Natural killer cell treated with Interleukin-12 subunit alpha and Interleukin-12 subunit beta and Interleukin-15 and Interleukin-18, amount 100 ng/mL, for 72 hours (primary cell): Measurements from ENCODE around the gene DNMT3L. TPM values are rescaled to one million over a fixed set of nuclear protein-coding genes. Genes with fewer than 3 reads are reported as not detected.
"Not testable (repeated sequence)": the region's sequence is repeated elsewhere in the genome, so short reads cannot be mapped to it uniquely, and the experiment has no call there.

Source experiments
- ATAC-seq, 2 donors: fragments of 150-1000 bp; cut with Tn5 transposase in 1 of 2; sonication (Bioruptor Pico), chemical (Tn5 transposase) in 1 of 2; 2 replicates each; pipeline ENCODE4 v1.10.0; 2021
- DNase-seq: peaks from one replicate; pipeline ENCODE4 v3.0.0; 2022; ENCODE audit warnings: low spot score
- H3K27ac Mint-ChIP-seq, 2 donors: 1 replicate in 1 of 2; 2 replicates in 1 of 2; pipeline ENCODE4 v1.8.0; 2022; ENCODE audit warnings: mixed read lengths in 2 of 2, mild to moderate bottlenecking in 1 of 2, moderate library complexity in 1 of 2
- H3K27me3 Mint-ChIP-seq, 2 donors: 1 replicate in 1 of 2; 2 replicates in 1 of 2; pipeline ENCODE4 v1.8.0; 2022; ENCODE audit warnings: mixed read lengths in 2 of 2
- H3K36me3 Mint-ChIP-seq: one replicate; pipeline ENCODE4 v1.8.0; 2022; ENCODE audit warnings: mixed read lengths
- H3K4me1 Mint-ChIP-seq, 2 donors: 1 replicate in 1 of 2; 2 replicates in 1 of 2; pipeline ENCODE4 v1.8.0; 2022; ENCODE audit warnings: low read depth in 2 of 2, mixed read lengths in 2 of 2, mild to moderate bottlenecking in 1 of 2
- H3K4me3 Mint-ChIP-seq: one replicate; pipeline ENCODE4 v1.8.0; 2022; ENCODE audit warnings: mixed read lengths
- H3K9me3 Mint-ChIP-seq: 2 replicates; pipeline ENCODE4 v1.8.0; 2022; ENCODE audit warnings: mixed read lengths
- total RNA-seq, 2 donors: library from RNA; stranded (reverse); gene quantifications; one replicate each; pipeline ENCODE4 v1.2.3, GENCODE V29; 2022

Gene DNMT3L
- total RNA-seq, 2 donors from 2014 or later = not detected

- not testable (repeated sequence) for H3K4me1 Mint-ChIP-seq, H3K9me3 Mint-ChIP-seq, ATAC-seq, H3K27ac Mint-ChIP-seq, DNase-seq, H3K36me3 Mint-ChIP-seq, H3K27me3 Mint-ChIP-seq, H3K4me3 Mint-ChIP-seq
These were observed 34.1 kb downstream of the DNMT3L start for GRCh38 chr21:44227614-44228013.

- not testable (repeated sequence) for H3K4me1 Mint-ChIP-seq, DNase-seq, H3K36me3 Mint-ChIP-seq, H3K27me3 Mint-ChIP-seq, ATAC-seq, H3K9me3 Mint-ChIP-seq, H3K4me3 Mint-ChIP-seq, H3K27ac Mint-ChIP-seq
These were observed 36.1 kb downstream of the DNMT3L start for GRCh38 chr21:44225605-44226004.

DNA sequence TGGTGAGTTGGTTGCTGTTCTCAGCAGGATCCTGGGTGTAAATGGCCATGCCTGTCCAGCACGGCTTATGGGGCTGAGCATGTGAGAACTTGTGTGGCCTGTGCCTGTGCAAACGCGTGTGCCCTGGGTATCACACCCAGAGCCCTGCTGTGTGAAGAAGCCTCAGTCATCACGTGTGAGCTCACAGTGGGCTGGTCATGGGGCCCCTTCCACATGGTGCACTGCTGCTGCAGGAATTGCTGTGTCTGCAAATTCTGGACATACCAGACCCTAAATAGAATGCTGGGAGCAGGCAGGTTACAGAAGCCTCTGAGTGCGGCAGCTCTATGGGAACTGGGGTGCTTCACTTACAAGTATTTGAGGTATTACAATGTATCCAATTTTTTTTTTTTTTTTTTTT lies 38.4 kb downstream of the DNMT3L start:
- not testable (repeated sequence) for H3K36me3 Mint-ChIP-seq, H3K27me3 Mint-ChIP-seq, H3K9me3 Mint-ChIP-seq, H3K4me1 Mint-ChIP-seq, ATAC-seq, H3K4me3 Mint-ChIP-seq, DNase-seq, H3K27ac Mint-ChIP-seq

- not testable (repeated sequence) for H3K27ac Mint-ChIP-seq, H3K36me3 Mint-ChIP-seq
- ATAC-seq = peak; percentile 78 to 90
These were observed 41.0 kb downstream of the DNMT3L start for GRCh38 chr21:44220674-44221073.

DNA sequence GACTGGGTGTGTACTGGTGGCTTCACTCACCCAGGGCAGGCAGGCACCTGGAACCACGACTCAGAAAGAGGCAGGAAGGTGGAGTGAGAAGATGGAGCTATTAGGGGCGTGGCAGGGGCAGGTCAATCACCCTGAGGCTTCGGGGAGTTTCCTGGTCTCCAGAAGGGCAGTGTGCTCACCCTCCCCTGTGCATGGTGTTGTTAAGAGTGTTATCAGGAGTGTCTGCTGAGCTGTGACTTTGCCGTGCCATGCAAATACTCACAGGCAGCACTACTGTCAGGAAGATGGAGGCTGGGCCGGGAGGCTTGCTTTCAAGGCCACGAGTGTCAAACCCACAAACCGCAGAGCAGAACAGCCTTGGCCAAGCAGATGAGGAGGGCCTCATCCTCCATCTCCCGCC lies 43.2 kb downstream of the DNMT3L start:
- H3K4me1 Mint-ChIP-seq, H3K27ac Mint-ChIP-seq, H3K36me3 Mint-ChIP-seq, H3K27me3 Mint-ChIP-seq, DNase-seq, H3K4me3 Mint-ChIP-seq, H3K9me3 Mint-ChIP-seq: not testable (repeated sequence)
- peak; percentile 53 for ATAC-seq

More at GRCh38 chr21:44220674-44221073, 41.0 kb downstream of the DNMT3L start:
- not testable (repeated sequence) for H3K4me1 Mint-ChIP-seq, H3K9me3 Mint-ChIP-seq, H3K27me3 Mint-ChIP-seq, DNase-seq, H3K4me3 Mint-ChIP-seq

DNA sequence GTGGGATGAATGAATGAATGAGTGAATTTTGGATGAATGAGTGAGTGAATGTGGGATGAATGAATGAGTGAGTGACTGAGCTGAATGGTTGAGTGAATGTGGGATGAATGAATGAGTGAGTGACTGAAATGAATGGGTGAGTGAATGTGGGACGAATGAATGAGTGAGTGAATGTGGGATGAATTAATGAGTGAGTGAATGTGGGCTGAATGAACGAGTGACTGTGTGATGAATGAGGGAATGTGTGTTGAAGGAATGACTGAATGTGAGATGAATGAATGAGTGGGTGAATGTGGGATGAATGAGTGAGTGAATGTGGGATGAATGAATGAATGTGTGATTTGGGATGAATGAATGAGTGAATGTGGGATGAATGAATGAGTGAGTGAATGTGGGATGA lies 49.7 kb downstream of the DNMT3L start:
- H3K27me3 Mint-ChIP-seq, H3K27ac Mint-ChIP-seq, H3K4me1 Mint-ChIP-seq, H3K36me3 Mint-ChIP-seq, H3K4me3 Mint-ChIP-seq, DNase-seq, ATAC-seq, H3K9me3 Mint-ChIP-seq: not testable (repeated sequence)

GRCh38 chr21:44211574-44211973 lies 50.1 kb downstream of the DNMT3L start:
- not testable (repeated sequence) for H3K4me3 Mint-ChIP-seq, H3K9me3 Mint-ChIP-seq, DNase-seq, H3K36me3 Mint-ChIP-seq, H3K27ac Mint-ChIP-seq, H3K27me3 Mint-ChIP-seq, ATAC-seq, H3K4me1 Mint-ChIP-seq

- not testable (repeated sequence) for H3K4me3 Mint-ChIP-seq, H3K36me3 Mint-ChIP-seq, H3K9me3 Mint-ChIP-seq, H3K27ac Mint-ChIP-seq, ATAC-seq, DNase-seq, H3K4me1 Mint-ChIP-seq, H3K27me3 Mint-ChIP-seq
These were observed 53.6 kb downstream of the DNMT3L start for GRCh38 chr21:44207860-44208646.

DNA sequence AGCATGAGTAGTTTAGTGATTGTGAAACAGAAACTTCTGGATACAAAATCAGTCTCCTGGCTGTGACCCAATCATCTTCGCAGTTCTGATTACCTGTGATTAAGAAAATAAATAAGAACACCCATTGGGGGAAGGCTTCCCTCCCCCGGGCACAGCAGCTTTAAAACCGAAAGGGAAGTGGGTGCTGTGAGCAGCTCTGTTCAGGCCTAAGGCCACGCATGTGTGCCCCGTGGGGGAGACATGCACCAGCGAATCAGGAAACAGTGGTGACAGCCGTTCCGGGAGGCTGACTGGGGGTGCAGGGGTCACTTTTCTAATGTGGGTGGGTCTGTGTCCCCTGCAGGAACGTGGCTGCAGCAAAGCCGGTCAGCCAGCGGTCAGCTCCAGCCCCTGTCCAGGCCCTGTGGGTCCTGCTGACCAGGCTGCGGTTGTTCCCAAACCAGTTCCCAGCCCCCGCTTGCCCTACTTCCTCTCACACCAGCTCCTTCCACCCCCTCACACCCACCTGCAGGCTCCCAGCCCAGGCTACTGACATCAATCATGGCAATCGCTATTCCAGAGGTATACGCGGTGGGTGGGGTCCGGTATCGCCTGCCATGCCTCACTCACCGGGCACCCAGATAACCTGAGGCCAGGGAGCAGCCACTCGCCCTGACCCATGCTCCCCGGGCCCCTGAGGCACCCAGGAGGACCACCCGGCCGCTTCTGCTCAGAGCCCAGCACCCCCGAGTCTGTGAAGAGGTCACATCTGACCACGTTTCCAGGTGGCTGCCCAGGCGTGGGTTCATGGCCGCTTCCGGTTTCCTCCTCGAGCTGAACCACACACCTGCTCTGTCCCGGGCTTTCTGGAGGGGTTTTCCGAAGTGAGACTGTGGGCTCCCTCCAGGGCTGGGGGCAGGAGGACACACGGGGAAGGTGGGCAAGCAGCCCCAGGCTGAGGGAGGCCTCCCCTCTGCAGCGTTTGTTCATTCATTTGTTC lies 54.7 kb downstream of the DNMT3L start:
- not testable (repeated sequence) for H3K27me3 Mint-ChIP-seq, H3K36me3 Mint-ChIP-seq, H3K4me3 Mint-ChIP-seq, H3K9me3 Mint-ChIP-seq, H3K4me1 Mint-ChIP-seq, DNase-seq, H3K27ac Mint-ChIP-seq
- ATAC-seq = peak; percentile 66 to 70

DNA sequence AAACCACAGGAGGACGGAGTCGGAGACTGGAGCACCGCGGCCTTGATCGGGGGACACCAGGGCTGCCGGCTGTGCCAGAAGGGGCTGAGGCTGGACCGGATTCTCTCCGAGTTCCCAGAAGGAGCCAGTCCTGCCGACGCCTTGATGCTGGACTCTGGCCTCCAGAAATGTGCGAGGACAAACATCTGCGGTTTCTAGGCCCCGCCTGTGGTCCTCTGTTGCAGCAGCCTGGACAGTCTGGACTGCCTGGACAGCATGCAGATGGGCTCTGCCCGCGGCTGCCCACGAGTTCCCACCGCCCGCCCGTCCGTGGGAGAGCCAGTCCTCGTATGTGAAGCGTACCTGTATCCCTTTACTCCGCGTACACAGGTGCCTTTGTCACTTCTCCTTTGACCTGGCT lies 55.5 kb downstream of the DNMT3L start:
- not testable (repeated sequence) for H3K4me1 Mint-ChIP-seq, H3K4me3 Mint-ChIP-seq, H3K9me3 Mint-ChIP-seq, H3K27ac Mint-ChIP-seq, DNase-seq, ATAC-seq, H3K27me3 Mint-ChIP-seq, H3K36me3 Mint-ChIP-seq

DNA sequence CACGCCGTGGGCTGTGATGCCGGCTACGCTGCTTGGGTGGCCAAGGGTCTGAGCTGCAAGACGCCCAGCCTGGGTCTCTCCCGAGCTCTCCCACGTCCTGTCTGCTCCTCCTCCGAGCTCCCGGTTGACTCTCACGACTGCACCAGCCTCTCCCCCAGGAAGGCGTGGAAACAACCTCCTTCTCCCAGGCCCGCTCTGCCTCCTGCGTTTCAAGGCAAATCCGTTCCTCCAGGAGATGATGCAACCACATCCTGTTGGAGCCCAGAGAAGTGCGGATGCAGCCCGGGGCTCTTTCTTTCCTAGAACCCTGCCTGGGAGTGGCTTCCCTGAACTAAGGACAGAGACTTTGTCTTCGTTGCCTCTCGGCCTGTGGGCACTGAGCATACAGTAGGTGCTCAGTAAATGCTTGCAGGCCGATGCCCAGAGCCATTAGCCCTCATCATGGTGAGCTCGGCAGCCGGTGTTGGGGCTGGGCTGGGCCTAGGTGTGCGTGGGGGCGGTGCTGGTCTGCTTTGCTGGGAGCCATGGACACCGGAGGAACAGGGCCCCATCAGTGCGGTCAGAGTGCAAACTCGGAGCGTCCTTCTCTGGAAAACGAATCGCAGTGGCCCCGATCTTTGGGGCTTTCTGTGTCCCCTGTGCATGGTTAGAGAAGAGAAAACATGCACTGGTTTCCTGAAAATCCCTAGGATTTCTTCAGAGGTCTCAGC lies 59.0 kb downstream of the DNMT3L start:
- not testable (repeated sequence) for H3K27ac Mint-ChIP-seq, H3K4me3 Mint-ChIP-seq, H3K36me3 Mint-ChIP-seq, H3K27me3 Mint-ChIP-seq, H3K4me1 Mint-ChIP-seq, DNase-seq, H3K9me3 Mint-ChIP-seq, ATAC-seq

DNA sequence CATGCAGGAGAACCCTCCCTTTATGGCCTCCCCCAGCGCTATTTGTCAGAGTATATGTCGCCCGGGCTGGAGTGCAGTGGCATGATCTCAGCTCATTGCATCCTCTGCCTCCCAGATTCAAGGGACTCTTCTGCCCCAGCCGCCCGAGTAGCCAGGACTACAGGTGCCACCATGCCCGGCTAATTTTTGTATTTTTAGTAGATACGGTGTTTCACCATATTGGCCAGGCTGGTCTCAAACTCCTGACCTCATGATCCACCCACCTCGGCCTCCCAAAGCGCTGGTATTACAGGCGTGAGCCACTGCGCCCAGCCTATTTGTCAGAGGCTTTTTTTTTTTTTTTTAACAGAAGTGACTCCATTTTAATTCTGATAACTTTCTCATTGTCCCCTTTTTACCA lies 61.7 kb downstream of the DNMT3L start:
- not testable (repeated sequence) for ATAC-seq, H3K36me3 Mint-ChIP-seq, DNase-seq, H3K9me3 Mint-ChIP-seq, H3K4me3 Mint-ChIP-seq, H3K27ac Mint-ChIP-seq, H3K4me1 Mint-ChIP-seq, H3K27me3 Mint-ChIP-seq

GRCh38 chr21:44199448-44199847 lies 62.2 kb downstream of the DNMT3L start:
- ATAC-seq = no peak
- H3K27me3 Mint-ChIP-seq = no peaks in the 10 kb centered on the region
- H3K9me3 Mint-ChIP-seq = no peaks in the 10 kb centered on the region
- no peak for DNase-seq
- no peaks in the 10 kb centered on the region for H3K36me3 Mint-ChIP-seq
- H3K4me3 Mint-ChIP-seq = no peak overlapping the region
- no peaks in the 10 kb centered on the region for H3K4me1 Mint-ChIP-seq
- no peak overlapping the region for H3K27ac Mint-ChIP-seq

DNA sequence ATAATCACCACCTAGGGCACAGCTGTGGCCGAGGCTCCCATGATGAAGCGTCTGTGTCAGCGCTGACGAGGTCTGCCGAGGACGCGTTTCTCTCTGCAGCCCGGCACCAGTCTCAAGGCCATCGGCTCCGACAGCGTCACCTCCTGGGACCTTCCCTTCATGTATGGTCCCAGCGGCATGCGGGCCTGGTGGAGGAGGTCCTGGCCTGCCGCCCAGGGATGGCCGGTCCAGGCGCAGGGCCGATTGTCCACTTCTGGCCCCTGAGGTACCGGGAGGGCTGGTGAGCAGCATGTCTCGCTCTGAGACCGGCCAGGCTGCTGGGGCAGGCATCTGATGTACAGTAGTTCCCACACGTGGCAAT lies 64.6 kb downstream of the DNMT3L start:
- H3K4me1 Mint-ChIP-seq, H3K27me3 Mint-ChIP-seq, H3K27ac Mint-ChIP-seq, H3K4me3 Mint-ChIP-seq, H3K36me3 Mint-ChIP-seq, DNase-seq, ATAC-seq, H3K9me3 Mint-ChIP-seq: not testable (repeated sequence)
